Common myeloid progenitor, CD34-positive (primary cell): ENCODE data around the gene ATXN7L1.
A peak's percentile ranks its signal among the peaks of the same experiment; 100 is the strongest.

Source experiments
- CTCF ChIA-PET: fragments of 350-600 bp; sonication (Branson Sonifier 250); formaldehyde crosslinking; loops from one replicate; lab custom pipeline; 2021; ENCODE audit warnings: antibody characterized with exemption; lab: Charles Lee
- POLR2A ChIA-PET: fragments of 350-600 bp; sonication (Branson Sonifier 250); formaldehyde crosslinking; loops from one replicate; lab custom pipeline; 2021; ENCODE audit warnings: antibody characterized with exemption; lab: Charles Lee
- DNase-seq, 3 donors: peaks; one replicate each; pipeline versions ENCODE4 v3.0.0 to v3.0.0-alpha.2; 2013
- H3K27ac ChIP-seq, 2 experiments: 1 replicate in 1 of 2; 2 replicates in 1 of 2; pipeline ENCODE4 v1.7.0; 2013; ENCODE audit warnings: inconsistent platforms in 2 of 2, low read length in 2 of 2, mild to moderate bottlenecking in 2 of 2, low read depth in 1 of 2, moderate library complexity in 1 of 2; ENCODE audit not compliant: severe bottlenecking in 2 of 2, insufficient read depth in 1 of 2, poor library complexity in 1 of 2
- H3K27me3 ChIP-seq, 5 experiments: replicated peaks in 2 of 5; 1 replicate in 3 of 5; 2 replicates in 2 of 5; pipeline versions ENCODE4 v1.6.1 to v1.7.0; 2013; ENCODE audit warnings: low read length in 4 of 5, mild to moderate bottlenecking in 2 of 5, moderate library complexity in 2 of 5, inconsistent platforms in 1 of 5; ENCODE audit not compliant: insufficient read depth in 5 of 5, control insufficient read depth in 4 of 5
- H3K36me3 ChIP-seq, 4 experiments: 1 replicate in 2 of 4; 2 replicates in 2 of 4; pipeline versions ENCODE4 v1.6.1 to v1.7.0; 2013; ENCODE audit warnings: low read length in 3 of 4, control low read depth in 1 of 4, mild to moderate bottlenecking in 1 of 4; ENCODE audit not compliant: control insufficient read depth in 4 of 4, insufficient read depth in 4 of 4
- H3K4me1 ChIP-seq, 4 experiments: 1 replicate in 3 of 4; 2 replicates in 1 of 4; pipeline versions ENCODE4 v1.6.1 to v1.7.1; 2013; ENCODE audit warnings: low read length in 3 of 4, mild to moderate bottlenecking in 3 of 4, control low read depth in 1 of 4, inconsistent platforms in 1 of 4, moderate library complexity in 1 of 4; ENCODE audit not compliant: control insufficient read depth in 4 of 4, insufficient read depth in 4 of 4; ENCODE audit errors: control extremely low read depth in 1 of 4
- H3K4me3 ChIP-seq, 7 experiments: 1 replicate in 4 of 7; 2 replicates in 3 of 7; pipeline versions ENCODE4 v1.5.1 to v1.7.0; 2013; ENCODE audit warnings: mild to moderate bottlenecking in 7 of 7, low read length in 6 of 7, moderate library complexity in 6 of 7, inconsistent platforms in 2 of 7, low read depth in 2 of 7, control low read depth in 1 of 7; ENCODE audit not compliant: insufficient read depth in 4 of 7, control insufficient read depth in 1 of 7; ENCODE audit errors: extremely low read depth in 1 of 7
- H3K9me3 ChIP-seq, 5 experiments: 1 replicate in 4 of 5; 2 replicates in 1 of 5; pipeline versions ENCODE4 v1.6.1 to v1.7.1; 2013; ENCODE audit warnings: low read length in 4 of 5, mild to moderate bottlenecking in 2 of 5, inconsistent platforms in 1 of 5, low read depth in 1 of 5, moderate library complexity in 1 of 5; ENCODE audit not compliant: control insufficient read depth in 4 of 5, insufficient read depth in 2 of 5; ENCODE audit errors: control extremely low read depth in 1 of 5
- WGBS: methylation state at CpG from one replicate; pipeline ENCODE4 v1.1.5; 2013; ENCODE audit not compliant: insufficient coverage; 5-methylcytosine and 5-hydroxymethylcytosine counted together

ATXN7L1 gene

DNA sequence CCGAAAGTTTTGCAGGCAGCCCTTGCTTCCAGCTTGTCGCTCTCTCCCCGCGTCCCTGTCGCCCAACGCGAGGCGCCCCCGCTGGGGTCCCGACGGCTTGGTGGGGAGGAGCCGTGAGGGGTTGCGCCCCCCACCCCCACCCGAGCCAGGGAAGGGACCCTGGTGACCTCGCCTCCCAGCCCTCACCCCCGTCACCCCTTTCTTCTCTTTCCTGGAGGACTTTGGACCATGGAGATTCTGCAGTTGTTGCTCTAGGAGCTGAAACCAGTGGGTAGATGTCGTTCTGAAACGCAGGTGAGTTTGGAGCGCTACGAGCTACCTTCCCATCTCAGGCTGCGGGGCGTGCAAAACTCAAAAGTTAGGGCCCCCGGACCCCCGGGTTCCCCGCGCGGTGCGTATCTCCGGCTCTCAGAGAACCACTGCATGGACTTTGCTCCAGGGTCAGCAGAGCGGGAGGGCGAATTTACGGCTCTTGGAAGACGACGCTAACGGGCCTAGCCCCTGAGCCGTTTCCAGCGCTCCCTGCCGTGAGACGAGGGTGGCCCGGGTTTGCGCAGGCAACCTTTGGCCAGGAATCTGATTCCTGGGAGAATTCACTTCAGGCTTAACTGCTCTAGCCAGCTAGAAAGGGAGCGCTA lies 684 bp upstream of the ATXN7L1 start:
- Histone ChIP-seq H3K4me1 (peaks cover 6 to 19% (median 17%) of the 10 kb centered on the region in 4 experiments), H3K4me3 (peak overlapping the region; percentile 26 to 76 (median 59)), H3K27ac (no peak overlapping the region), H3K9me3 (no peaks in the 10 kb centered on the region), H3K36me3 (no peaks in the 10 kb centered on the region), H3K27me3 (peaks cover 0 to 31% (median 19%) of the 10 kb centered on the region in 5 experiments)
- CTCF ChIA-PET = interaction anchor here (0.9 to 1.7 kb wide), 6 partner anchors 9 to 220 kb away, joined by 3 to 5 read pairs (median 4); no protein-coding TSS in a partner anchor
- peak in 1 of 3 donors; percentile 15 for DNase-seq
- POLR2A ChIA-PET = interaction anchor here (0.6 kb wide), 2 partner anchors 171 to 644 kb away, joined by 3 to 5 read pairs; no protein-coding TSS in a partner anchor
- 4% methylated on average over 38 of the region's 42 CpGs for WGBS

DNA sequence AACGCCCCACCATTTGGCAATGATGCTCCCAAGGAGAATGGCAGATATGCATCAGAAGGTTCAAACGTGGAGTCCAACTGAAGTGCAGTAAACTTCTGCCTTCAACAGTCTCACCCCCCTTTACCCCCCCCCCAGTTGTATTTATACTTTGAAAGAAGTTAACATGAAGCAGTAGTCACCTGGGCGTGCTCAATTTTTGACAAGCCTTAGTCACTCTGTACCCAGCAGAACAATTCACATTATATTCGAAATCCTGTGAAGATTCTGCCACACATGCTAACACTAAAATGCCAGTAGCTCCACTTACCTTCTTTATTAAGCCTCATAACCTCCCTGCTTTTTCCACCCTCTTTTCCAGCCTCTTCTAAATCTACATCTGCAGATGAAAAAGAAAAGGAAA lies 894 bp downstream of the ATXN7L1 start:
- ChIA-PET CTCF (interaction anchor here (0.6 kb wide), 1 partner anchor 515 kb away, joined by 3 read pairs; no protein-coding TSS in a partner anchor), POLR2A (no interaction called here)
- WGBS = 89% methylated on average over 1 of the region's 4 CpGs
- Histone ChIP-seq H3K27ac (peak overlapping the region in 1 of 2 experiments; percentile 81), H3K4me1 (peaks cover 6 to 19% (median 17%) of the 10 kb centered on the region in 4 experiments), H3K36me3 (no peaks in the 10 kb centered on the region), H3K27me3 (peaks cover 0 to 29% (median 18%) of the 10 kb centered on the region in 5 experiments), H3K9me3 (no peaks in the 10 kb centered on the region), H3K4me3 (peak overlapping the region in 6 of 7 experiments; percentile 85 to 94 (median 90))
- peak in 1 of 3 donors; percentile 35 for DNase-seq

DNA sequence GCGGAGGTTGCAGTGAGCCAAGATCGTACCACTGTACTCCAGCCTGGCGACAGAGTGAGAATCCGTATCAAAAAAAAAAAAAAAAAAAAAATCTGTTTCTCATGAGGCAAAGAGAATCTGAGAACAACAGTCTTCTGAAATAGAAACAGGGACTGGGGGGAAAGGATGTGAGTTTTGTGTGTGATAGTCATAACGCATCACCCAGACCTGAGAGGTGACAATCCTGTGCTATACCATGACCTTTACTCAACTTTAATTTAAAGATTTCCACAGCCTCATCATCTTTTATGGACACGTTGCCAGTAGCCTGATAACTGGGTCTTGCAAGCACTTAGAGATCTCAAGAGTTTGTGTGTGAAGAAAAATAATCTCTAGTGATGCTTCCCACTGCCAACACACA lies 2.3 kb downstream of the ATXN7L1 start:
- POLR2A ChIA-PET = no interaction called here
- Histone ChIP-seq H3K4me1 (peaks cover 6 to 19% (median 17%) of the 10 kb centered on the region in 4 experiments), H3K36me3 (peaks cover 0 to under 1% (median 0%) of the 10 kb centered on the region in 4 experiments), H3K27me3 (peaks cover 0 to 23% (median 15%) of the 10 kb centered on the region in 5 experiments), H3K9me3 (no peaks in the 10 kb centered on the region), H3K27ac (no peak overlapping the region), H3K4me3 (no peak overlapping the region)
- DNase-seq = no peak
- 100% methylated on average over 4 of the region's 6 CpGs for WGBS
- CTCF ChIA-PET = interaction anchor here (1.3 kb wide), 1 partner anchor 15 kb away, joined by 3 read pairs; no protein-coding TSS in a partner anchor

DNA sequence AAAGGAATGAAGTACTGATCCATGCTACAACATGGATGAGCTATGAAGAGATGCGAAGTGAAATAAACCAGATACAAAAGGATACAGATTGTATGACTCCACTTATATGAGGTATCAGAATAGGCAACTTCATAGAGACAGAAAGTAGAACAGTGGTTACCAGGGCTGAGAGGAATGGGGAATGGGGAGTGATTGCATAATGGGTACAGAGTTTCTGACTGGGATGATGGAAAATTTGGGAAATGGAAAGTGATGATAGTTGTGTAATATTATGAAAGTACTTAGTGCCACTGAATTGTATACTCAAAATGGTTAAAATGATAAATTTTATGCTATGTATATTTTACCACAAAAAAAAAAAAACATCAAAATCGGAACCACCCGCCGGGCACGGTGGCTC lies 3.9 kb downstream of the ATXN7L1 start:
- no peaks in the 10 kb centered on the region for H3K9me3 ChIP-seq
- H3K27me3 ChIP-seq = peaks cover 0 to 8% (median 3%) of the 10 kb centered on the region in 5 experiments
- peaks cover 0 to 4% (median 0%) of the 10 kb centered on the region in 4 experiments for H3K36me3 ChIP-seq
- POLR2A ChIA-PET = no interaction called here
- 100% methylated on average over 1 of the region's 5 CpGs for WGBS
- peaks cover 5 to 19% (median 17%) of the 10 kb centered on the region in 4 experiments for H3K4me1 ChIP-seq
- CTCF ChIA-PET = interaction anchor here (0.6 to 1.4 kb wide), 2 partner anchors 35 to 106 kb away, joined by 3 read pairs; no protein-coding TSS in a partner anchor
- no peak for DNase-seq
- no peak overlapping the region for H3K27ac ChIP-seq
- H3K4me3 ChIP-seq = no peak overlapping the region

DNA sequence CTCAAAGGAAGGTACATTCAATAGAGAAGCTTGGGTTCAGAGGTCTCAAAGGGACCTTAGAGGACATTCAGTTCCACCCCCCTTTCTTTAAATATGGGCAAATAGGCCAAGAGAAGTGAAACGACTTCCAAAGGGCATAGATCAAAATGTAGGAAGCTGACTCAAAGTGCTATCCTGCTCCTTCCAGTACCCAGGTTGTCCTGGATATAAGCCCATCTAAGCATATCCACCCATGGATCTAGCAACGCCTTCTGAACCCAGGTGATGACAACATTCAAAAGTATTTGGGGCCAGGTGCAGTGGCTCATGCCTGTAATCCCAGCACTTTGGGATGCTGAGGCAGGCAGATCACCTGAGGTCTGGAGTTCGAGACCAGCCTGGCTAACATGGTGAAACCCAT lies 5.3 kb downstream of the ATXN7L1 start:
- WGBS = 81% methylated on average over 2 of the region's 3 CpGs
- POLR2A ChIA-PET = no interaction called here
- CTCF ChIA-PET = interaction anchor here (1.4 kb wide), 1 partner anchor 105 kb away, joined by 3 read pairs; no protein-coding TSS in a partner anchor

DNA sequence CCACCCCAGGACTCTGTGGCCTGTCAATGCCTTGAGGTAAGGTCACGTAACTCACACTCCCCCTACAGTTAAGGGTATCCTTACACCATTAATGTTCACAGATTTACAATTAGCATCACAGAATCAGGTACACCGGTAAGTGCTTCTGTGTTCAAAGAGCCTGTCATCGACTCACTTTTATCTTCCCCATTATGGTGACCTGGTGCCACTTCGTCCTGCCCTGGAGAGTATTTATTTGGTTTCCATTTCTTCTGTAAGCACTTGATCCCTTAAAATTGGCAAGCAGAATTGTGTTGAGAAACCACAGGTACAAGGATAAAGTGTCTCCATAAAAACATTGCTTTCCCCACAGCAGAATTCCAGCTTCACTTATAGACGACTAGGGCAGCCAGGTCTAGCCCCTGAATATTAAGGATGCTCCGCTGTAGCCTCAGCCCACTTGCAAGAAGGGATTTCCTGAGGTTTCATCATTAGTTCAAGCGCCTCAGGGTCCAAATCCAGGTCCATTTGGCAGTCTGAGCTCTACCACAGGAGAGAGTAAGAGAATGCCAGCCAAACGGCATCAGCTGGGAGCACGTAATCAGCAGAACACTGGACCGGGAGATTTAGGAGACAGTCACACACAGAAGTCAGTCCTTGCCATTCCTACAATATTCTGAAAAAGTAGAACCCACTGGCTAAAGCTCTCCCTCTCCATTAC lies 10.1 kb downstream of the ATXN7L1 start:
- H3K4me3 ChIP-seq = no peak overlapping the region
- ChIA-PET POLR2A (no interaction called here), CTCF (interaction anchor here (1.1 kb wide), 1 partner anchor 9 kb away, joined by 3 read pairs; no protein-coding TSS in a partner anchor)
- no peaks in the 10 kb centered on the region for H3K4me1 ChIP-seq
- no peak for DNase-seq
- no peak overlapping the region for H3K27ac ChIP-seq
- WGBS = 97% methylated on average over 9 of the region's 10 CpGs
- no peaks in the 10 kb centered on the region for H3K27me3 ChIP-seq
- H3K9me3 ChIP-seq = no peaks in the 10 kb centered on the region
- H3K36me3 ChIP-seq = peaks cover 0 to 4% (median 0%) of the 10 kb centered on the region in 4 experiments

More for the DNA sequence above, 5.3 kb downstream of the ATXN7L1 start:
- H3K4me1 ChIP-seq = peaks cover 4 to 11% (median 8%) of the 10 kb centered on the region in 4 experiments
- H3K27ac ChIP-seq = no peak overlapping the region
- H3K27me3 ChIP-seq = no peaks in the 10 kb centered on the region
- H3K9me3 ChIP-seq = no peaks in the 10 kb centered on the region
- peaks cover 0 to 4% (median 0%) of the 10 kb centered on the region in 4 experiments for H3K36me3 ChIP-seq
- DNase-seq = no peak
- H3K4me3 ChIP-seq = no peak overlapping the region
